K562 (cell line): ENCODE results near the gene STK16. TPM values are rescaled to one million over a fixed set of nuclear protein-coding genes. Genes with fewer than 3 reads are reported as not detected.

Experiments used
- ATF7 ChIP-seq: fragments of 450-650 bp; IDR thresholded peaks from 2 replicates; pipeline ENCODE4 v1.7.1; 2014; ENCODE audit warnings: mild to moderate bottlenecking, moderate library complexity
- BACH1 ChIP-seq: fragments of 200-800 bp; sonication (Bioruptor generic); IDR thresholded peaks from 2 replicates; pipeline ENCODE4 v1.6.1; 2016; ENCODE audit warnings: missing genetic modification characterization, missing compliant biosample characterization
- FOSL1 ChIP-seq: fragments of 200-800 bp; sonication (Bioruptor generic); conservative IDR thresholded peaks from 2 replicates; pipeline ENCODE4 v1.6.1; 2016; ENCODE audit warnings: missing genetic modification characterization, missing compliant biosample characterization
- GABPA ChIP-seq: fragments of 200-800 bp; sonication (Bioruptor generic); conservative IDR thresholded peaks from 2 replicates; pipeline ENCODE4 v1.6.1; 2016; ENCODE audit warnings: low read depth, missing genetic modification characterization, missing compliant biosample characterization
- HDAC2 ChIP-seq: fragments of 450-650 bp; IDR thresholded peaks from 2 replicates; pipeline ENCODE4 v1.6.1; 2016; ENCODE audit warnings: mild to moderate bottlenecking
- HIVEP1 ChIP-seq: fragments of 250-450 bp; sonication (Bioruptor Pico); IDR thresholded peaks from 2 replicates; pipeline ENCODE4 v1.4.0; 2020; ENCODE audit warnings: mild to moderate bottlenecking
- KDM1A ChIP-seq, 2 experiments: fragments of 450-650 bp; IDR thresholded peaks; 2 replicates each; pipeline ENCODE4 v1.6.1; 2016; ENCODE audit warnings: mild to moderate bottlenecking in 2 of 2
- MYBL2 ChIP-seq, 2 experiments: fragments of 450-650 bp in 1 of 2; sonication (generic) in 1 of 2; formaldehyde crosslinking in 1 of 2; IDR thresholded peaks; 2 replicates each; pipeline versions ENCODE4 v1.6.1 to v1.8.1; 2017 to 2022; ENCODE audit warnings: borderline replicate concordance in 1 of 2, inconsistent platforms in 1 of 2, low read depth in 1 of 2, mild to moderate bottlenecking in 1 of 2, missing genetic modification reagents in 1 of 2, moderate library complexity in 1 of 2
- NCOA6 ChIP-seq: fragments of 450-650 bp; IDR thresholded peaks from 2 replicates; pipeline ENCODE4 v1.6.1; 2017; ENCODE audit warnings: mild to moderate bottlenecking
- NR2F6 ChIP-seq: fragments of 450-650 bp; formaldehyde crosslinking; IDR thresholded peaks from 2 replicates; pipeline ENCODE4 v1.4.0; 2020; ENCODE audit warnings: mild to moderate bottlenecking
- SRF ChIP-seq, 2 experiments: fragments of 250-450, 450-650 bp in 1 of 2; sonication (Bioruptor Pico) in 1 of 2; sonication (generic) in 1 of 2; formaldehyde crosslinking; IDR thresholded peaks; 2 replicates each; pipeline versions ENCODE4 v1.5.0 to v1.5.1; 2020 to 2022; ENCODE audit warnings: mild to moderate bottlenecking in 1 of 2, missing genetic modification reagents in 1 of 2
- TBP ChIP-seq: optimal IDR thresholded peaks from 2 replicates; pipeline ENCODE3; 2011; ENCODE audit warnings: low read depth, low read length, improper control_type of control experiment
- ZBTB8A ChIP-seq: fragments of 450-650 bp; IDR thresholded peaks from 2 replicates; pipeline ENCODE4 v1.6.1; 2018; ENCODE audit warnings: mild to moderate bottlenecking, moderate library complexity; ENCODE audit not compliant: partially characterized antibody
- ZNF583 ChIP-seq: fragments of 250-450 bp; sonication (Bioruptor Pico); IDR thresholded peaks from 2 replicates; pipeline ENCODE4 v1.4.0; 2020
- polyA plus RNA-seq, 8 experiments: library from polyadenylated mRNA; depleted of rRNA in 4 of 8; stranded (reverse) in 5 of 8; unstranded in 3 of 8; fragments of >200 nt; fragmentation: Nextera tagmentation in 2 of 8; fragmentation: Illumina TruSeq in 1 of 8; extraction: Ambion mirVana in 2 of 8; extraction: Trizol in 1 of 8; gene quantifications; 2 replicates each; pipeline versions ENCODE4 v1.2.1 to v1.2.3, GENCODE V29; 2011 to 2014; ENCODE audit warnings: inconsistent platforms in 1 of 8, missing spikeins in 1 of 8
- total RNA-seq, 7 experiments: library from RNA; depleted of rRNA in 6 of 7; stranded (reverse); fragments of >200 nt in 6 of 7; fragmentation: Illumina TruSeq in 2 of 7; extraction: Trizol in 2 of 7; gene quantifications; 2 replicates each; pipeline versions ENCODE4 v1.2.1 to v1.2.3, GENCODE V29; 2011 to 2021; ENCODE audit warnings: low replicate concordance in 1 of 7
- TF ChIP-seq, protein P1 (sequence below): fragments of 450-650 bp; formaldehyde crosslinking; IDR thresholded peaks from 2 replicates; pipeline ENCODE4 v1.4.0; 2020; ENCODE audit warnings: mild to moderate bottlenecking
- TF ChIP-seq, protein P2 (sequence below): fragments of 450-650 bp; IDR thresholded peaks from 2 replicates; pipeline ENCODE4 v1.6.1; 2017; ENCODE audit warnings: antibody characterized with exemption
- TF ChIP-seq, protein P3 (sequence below): sonication (generic); formaldehyde crosslinking; IDR thresholded peaks from 2 replicates; pipeline ENCODE4 v1.4.0; 2020; ENCODE audit warnings: mild to moderate bottlenecking, missing genetic modification reagents
- TF ChIP-seq, protein P4 (sequence below): fragments of 450-650 bp; IDR thresholded peaks from 2 replicates; pipeline ENCODE4 v1.6.1; 2016
- TF ChIP-seq, protein P5 (sequence below): sonication (generic); formaldehyde crosslinking; IDR thresholded peaks from 2 replicates; pipeline ENCODE4 v1.8.1; 2023; ENCODE audit warnings: mild to moderate bottlenecking, missing genetic modification reagents, moderate library complexity

The STK16 gene
- total and polyA plus RNA-seq, 9 of the 15 experiments (the other 6 are each of a cell fraction or from before 2014, with no cell fraction given), result 5.4 to 36.2 (median 17.8) TPM

DNA sequence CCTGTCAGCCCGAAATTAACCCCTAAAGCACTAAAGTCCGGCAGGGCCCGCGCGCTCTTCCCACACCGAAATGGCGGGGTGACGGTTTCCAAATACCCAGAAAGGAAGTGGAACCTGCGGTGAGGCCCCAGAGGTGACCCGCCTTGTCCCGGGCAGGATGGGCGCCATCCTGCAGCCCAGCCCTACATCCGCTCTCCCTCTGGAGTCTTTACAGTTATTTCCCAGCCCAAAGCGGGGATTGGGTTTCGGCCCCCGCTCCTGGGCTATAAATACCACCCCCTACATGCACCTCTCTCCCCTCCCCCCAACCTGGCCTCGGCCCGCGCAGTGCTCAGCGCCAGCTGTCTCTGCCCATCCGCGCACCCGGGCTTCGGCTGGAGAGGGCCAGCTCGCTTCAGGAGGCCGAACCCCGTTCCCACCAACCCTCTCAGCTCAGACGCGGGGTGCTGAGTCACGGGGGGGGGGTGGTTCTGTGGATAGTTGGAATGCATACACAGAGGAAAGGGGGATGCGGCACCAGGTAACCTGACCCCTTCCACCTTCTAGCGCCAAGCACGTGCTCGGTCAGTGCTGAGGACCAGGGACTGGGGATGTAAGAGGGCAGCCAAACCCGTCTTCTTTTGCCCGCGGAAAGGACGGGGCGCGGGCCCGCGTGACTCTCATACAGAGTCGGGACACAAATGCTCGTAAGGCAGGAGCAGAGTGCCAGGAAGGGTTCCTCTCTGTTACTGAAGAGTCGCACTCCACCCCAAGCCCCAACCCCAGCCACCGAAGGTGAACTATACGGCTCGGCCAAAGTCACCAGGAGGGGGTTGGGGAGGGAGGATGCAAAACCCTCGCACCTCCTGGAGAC is 7.8 kb downstream of the STK16 start, which contains the start of gene TUBA4B (continued):
- no peak for TF ChIP-seq MYBL2 (IDR thresholded peaks at IDR 0.05; ENCODE audit: low read depth)
- TF ChIP-seq MYBL2 (CRISPR knock-in tag; IDR thresholded peaks at IDR 0.05; ENCODE audit: borderline replicate concordance), result no peak
- TF ChIP-seq SRF (CRISPR knock-in tag; IDR thresholded peaks at IDR 0.05), result no peak
- TF ChIP-seq, protein P1, sequence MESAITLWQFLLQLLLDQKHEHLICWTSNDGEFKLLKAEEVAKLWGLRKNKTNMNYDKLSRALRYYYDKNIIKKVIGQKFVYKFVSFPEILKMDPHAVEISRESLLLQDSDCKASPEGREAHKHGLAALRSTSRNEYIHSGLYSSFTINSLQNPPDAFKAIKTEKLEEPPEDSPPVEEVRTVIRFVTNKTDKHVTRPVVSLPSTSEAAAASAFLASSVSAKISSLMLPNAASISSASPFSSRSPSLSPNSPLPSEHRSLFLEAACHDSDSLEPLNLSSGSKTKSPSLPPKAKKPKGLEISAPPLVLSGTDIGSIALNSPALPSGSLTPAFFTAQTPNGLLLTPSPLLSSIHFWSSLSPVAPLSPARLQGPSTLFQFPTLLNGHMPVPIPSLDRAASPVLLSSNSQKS, result no peak
- no peak for TF ChIP-seq TBP
- TF ChIP-seq, protein P2, sequence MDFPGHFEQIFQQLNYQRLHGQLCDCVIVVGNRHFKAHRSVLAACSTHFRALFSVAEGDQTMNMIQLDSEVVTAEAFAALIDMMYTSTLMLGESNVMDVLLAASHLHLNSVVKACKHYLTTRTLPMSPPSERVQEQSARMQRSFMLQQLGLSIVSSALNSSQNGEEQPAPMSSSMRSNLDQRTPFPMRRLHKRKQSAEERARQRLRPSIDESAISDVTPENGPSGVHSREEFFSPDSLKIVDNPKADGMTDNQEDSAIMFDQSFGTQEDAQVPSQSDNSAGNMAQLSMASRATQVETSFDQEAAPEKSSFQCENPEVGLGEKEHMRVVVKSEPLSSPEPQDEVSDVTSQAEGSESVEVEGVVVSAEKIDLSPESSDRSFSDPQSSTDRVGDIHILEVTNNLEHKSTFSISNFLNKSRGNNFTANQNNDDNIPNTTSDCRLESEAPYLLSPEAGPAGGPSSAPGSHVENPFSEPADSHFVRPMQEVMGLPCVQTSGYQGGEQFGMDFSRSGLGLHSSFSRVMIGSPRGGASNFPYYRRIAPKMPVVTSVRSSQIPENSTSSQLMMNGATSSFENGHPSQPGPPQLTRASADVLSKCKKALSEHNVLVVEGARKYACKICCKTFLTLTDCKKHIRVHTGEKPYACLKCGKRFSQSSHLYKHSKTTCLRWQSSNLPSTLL, result no peak
- no peak for TF ChIP-seq ZBTB8A
- TF ChIP-seq NR2F6 (CRISPR knock-in tag), result no peak
- TF ChIP-seq KDM1A (IDR thresholded peaks at IDR 0.05), result 0 out of 4 replicates have a peak, but pooled peaks of 1 of the 2 experiments have one; percentile 10
- TF ChIP-seq FOSL1 (tag), result peak; percentile 28; the same call in 1 of the 2 replicates
- TF ChIP-seq GABPA (tag), result no peak
- TF ChIP-seq BACH1, result no peak
- TF ChIP-seq, protein P3, sequence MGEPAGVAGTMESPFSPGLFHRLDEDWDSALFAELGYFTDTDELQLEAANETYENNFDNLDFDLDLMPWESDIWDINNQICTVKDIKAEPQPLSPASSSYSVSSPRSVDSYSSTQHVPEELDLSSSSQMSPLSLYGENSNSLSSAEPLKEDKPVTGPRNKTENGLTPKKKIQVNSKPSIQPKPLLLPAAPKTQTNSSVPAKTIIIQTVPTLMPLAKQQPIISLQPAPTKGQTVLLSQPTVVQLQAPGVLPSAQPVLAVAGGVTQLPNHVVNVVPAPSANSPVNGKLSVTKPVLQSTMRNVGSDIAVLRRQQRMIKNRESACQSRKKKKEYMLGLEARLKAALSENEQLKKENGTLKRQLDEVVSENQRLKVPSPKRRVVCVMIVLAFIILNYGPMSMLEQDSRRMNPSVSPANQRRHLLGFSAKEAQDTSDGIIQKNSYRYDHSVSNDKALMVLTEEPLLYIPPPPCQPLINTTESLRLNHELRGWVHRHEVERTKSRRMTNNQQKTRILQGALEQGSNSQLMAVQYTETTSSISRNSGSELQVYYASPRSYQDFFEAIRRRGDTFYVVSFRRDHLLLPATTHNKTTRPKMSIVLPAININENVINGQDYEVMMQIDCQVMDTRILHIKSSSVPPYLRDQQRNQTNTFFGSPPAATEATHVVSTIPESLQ, result no peak
- no peak for TF ChIP-seq ATF7
- no peak for TF ChIP-seq ZNF583 (CRISPR knock-in tag)
- TF ChIP-seq, protein P4, sequence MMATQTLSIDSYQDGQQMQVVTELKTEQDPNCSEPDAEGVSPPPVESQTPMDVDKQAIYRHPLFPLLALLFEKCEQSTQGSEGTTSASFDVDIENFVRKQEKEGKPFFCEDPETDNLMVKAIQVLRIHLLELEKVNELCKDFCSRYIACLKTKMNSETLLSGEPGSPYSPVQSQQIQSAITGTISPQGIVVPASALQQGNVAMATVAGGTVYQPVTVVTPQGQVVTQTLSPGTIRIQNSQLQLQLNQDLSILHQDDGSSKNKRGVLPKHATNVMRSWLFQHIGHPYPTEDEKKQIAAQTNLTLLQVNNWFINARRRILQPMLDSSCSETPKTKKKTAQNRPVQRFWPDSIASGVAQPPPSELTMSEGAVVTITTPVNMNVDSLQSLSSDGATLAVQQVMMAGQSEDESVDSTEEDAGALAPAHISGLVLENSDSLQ, result no peak
- TF ChIP-seq NCOA6, result no peak
- TF ChIP-seq, protein P5, sequence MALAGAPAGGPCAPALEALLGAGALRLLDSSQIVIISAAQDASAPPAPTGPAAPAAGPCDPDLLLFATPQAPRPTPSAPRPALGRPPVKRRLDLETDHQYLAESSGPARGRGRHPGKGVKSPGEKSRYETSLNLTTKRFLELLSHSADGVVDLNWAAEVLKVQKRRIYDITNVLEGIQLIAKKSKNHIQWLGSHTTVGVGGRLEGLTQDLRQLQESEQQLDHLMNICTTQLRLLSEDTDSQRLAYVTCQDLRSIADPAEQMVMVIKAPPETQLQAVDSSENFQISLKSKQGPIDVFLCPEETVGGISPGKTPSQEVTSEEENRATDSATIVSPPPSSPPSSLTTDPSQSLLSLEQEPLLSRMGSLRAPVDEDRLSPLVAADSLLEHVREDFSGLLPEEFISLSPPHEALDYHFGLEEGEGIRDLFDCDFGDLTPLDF (CRISPR knock-in tag), result no peak
- TF ChIP-seq HDAC2, result no peak
- TF ChIP-seq HIVEP1 (CRISPR knock-in tag), result no peak
